Pons (tissue), 1 donor: ENCODE measurements around the gene CMTM7.
"Not testable (repeated sequence)": the region's sequence is repeated elsewhere in the genome, so short reads cannot be mapped to it uniquely, and the experiment has no call there.

Source experiments
- DNase-seq: peaks from one replicate; pipeline ENCODE4 v3.0.0-alpha.2; 2016; ENCODE audit warnings: low spot score

Gene CMTM7

DNA sequence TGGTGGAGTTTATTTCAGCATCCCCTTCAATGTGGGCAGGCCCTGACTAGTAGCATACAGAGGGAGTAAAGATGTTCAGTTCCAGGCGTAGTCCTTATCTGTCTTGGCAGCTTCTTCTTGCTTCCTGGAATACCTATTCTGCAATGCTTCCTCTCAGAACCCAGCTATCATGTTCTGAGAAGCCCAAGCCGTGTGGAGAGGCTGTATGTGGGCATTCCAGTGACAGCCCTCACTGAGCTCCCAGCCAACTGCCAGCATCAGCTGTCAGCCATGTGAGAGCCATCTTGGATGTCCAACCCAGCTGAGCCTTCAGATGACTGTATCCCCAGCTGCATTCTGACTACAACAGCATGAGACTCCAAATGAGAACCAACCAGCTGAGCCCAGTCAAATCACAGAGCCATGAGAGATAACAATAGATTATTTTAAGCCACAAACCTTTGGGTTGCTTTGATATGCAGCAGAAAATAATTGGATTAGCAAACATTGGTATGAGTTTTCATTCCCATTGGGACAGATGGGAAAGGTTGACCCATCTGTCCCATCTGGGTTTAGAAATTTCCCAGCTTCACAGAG lies 8.4 kb upstream of the CMTM7 start:
- DNase-seq, result no peak

DNA sequence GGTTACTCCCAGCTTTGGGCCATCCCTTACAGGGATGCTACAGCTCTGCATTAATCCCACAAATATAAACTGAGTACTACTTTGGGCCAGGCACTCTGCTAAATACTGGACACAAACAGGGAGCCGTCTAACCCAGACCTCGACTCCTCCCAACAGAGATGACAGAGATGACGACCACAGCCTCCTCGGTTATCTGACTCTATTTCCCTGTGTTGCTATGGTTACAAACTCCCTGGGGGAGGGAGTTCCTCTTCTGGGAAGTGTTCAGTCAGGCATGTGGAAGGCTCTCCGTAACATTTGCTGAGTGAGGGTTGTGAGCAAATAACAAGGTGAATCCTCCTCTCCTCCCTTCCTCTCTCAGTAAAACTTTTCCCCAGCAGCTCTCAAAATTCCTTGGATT lies 6.7 kb upstream of the CMTM7 start:
- no peak for DNase-seq

DNA sequence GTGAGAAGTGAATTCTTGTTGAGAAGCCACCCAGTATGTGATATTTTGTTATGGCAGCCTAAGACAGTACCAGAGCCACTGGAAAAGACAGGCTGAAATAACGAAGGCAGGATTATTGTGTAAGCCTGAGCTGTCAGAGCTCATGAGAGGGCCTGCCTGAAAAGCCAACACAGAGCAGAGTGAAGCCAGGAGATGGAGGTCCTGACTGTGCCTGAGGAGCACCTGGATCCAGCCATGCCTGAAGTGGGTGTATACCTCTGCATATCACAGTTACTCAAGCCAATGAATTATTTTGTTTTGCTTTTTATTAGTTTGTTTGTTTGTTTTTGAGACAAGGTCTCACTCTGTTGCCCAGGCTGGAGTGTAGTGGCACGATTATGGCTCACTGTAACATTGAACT lies 4.1 kb upstream of the CMTM7 start:
- DNase-seq, result no peak

DNA sequence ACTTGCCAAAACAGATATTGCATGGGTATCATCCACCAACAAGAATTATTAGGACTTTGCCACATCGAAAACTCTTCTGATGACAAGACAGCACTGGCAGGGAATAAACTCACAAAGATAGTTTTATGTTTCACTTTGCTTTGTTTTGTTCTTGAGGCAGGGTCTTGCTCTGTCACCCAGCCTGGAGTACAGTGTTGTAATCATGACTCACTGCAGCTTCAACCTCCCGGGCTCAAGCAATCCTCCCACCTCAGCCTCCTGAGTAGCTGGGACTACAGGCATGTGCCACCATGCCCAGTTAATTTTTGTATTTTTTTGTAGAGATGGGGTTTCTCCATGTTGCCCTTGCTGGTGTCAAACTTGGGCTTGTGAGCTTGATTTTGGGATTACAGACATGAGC lies 2.1 kb upstream of the CMTM7 start:
- DNase-seq, result not testable (repeated sequence)

DNA sequence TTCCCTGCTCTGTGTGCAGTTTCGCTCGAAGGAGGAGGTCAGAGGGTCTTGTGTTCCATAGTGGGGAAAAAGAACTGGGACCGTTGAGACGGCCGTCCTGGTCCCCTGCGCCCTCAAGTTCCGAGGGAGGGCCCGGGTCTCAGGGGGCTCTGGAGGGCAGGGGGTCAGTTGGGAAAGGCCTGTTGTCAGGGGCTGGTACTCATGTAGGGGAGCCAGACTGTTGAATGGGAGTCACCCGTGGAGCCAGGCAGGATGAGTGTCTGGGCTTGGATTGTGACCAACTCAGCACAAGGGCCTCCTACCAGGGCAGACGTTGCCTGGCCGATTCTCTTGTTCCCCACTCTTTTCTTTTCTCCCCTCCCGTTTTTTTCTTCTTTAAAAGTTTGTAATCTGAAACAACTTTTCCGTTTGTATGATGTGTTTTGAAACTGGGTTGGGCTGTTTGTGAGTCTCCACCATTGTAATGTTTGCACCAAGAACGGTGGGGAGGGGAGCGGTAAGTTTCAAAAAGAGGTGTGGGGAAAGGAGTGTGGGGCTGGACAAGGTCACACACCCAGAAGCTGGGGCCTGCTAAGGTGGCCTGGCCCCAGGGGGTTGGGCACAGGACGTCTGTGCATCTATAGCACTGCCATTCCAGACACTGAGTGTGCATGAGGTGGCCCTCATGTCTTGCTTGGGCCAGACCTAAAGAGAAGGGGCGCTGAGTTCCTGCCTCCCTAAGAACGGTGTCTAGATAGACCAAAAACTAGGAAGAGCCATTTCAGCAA lies 1.1 kb downstream of the CMTM7 start:
- DNase-seq, result no peak

DNA sequence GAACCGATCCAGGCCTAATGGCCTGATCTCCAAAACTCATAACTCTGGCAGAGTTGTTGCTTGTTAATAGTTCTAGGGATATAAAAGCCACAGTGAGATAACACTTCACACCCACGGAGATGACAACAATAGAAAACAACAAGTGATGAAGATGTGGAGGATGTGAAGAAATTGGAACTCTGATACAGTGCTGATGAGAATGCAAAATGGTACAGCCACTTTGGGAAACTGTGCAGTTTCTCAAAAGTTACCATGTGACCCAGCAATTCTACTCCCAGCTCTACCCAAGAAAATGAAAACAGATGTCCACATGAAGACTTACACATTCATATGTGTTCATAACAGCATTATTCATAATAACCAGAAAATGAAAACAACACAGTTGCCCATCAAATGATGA lies 3.8 kb downstream of the CMTM7 start:
- DNase-seq, result no peak

DNA sequence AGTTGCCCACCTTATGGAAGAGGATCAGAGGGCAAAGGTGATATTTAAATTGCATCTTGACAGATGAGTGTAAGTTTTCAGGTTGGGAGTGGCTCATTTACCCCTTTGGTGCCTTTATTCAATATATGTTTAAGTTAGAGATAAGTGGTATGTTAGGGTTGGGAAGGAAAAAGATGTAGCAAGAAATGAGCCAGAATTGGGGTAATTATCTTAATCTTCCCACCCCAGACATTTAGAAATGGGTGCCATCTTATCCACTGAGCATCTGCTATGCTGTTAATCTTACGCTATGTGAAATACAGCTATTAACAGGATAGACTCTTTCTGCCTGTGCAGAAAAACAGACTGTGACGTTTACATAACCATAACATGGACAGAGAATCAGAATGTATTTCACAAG lies 6.3 kb downstream of the CMTM7 start:
- DNase-seq, result no peak

DNA sequence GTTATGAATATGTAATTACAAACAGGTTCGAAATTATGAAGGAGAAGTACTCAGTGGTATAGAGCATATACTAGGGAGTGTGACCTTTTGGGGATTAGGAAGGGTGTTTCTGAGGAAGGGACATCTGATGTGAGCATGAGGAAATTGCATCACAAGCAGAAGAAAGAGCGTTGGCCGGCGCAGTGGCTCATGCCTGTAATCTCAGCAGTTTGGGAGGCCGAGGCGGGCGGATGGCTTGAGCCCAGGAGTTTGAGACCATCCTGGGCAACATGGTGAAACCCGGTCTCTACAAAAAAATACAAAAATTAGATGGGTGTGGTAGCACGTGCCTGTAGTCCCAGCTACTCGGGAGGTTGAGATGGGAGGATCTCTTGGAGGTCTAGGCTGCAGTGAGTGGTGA lies 6.9 kb downstream of the CMTM7 start:
- DNase-seq, result no peak

DNA sequence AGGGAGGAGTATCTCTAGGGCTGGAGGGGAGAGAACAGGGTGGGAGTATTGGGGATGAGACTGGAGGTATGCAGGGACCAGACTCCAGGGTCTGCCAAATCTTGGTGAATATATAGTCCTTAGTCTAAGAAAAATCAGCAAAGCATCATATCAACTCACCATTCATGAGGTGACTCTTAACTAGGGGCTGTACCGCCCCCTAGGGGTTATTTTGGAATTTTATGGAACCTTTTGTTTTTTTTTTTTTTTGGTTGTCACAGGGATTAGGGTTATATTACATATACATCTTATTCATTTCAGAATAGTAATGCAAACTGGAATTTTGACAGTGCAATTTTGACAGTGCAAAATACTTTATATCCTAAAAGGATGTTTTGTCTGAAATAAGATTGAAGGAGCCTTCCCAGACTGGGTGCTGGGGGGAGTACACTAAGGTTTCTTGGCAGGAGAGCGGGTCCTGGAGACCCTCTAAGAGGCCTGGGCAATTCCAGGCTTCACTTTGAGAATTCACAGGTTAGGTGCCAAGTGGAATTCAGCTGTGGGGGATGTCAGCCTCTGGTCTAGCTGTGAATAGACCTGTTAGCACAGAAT lies 7.5 kb downstream of the CMTM7 start:
- DNase-seq, result no peak

DNA sequence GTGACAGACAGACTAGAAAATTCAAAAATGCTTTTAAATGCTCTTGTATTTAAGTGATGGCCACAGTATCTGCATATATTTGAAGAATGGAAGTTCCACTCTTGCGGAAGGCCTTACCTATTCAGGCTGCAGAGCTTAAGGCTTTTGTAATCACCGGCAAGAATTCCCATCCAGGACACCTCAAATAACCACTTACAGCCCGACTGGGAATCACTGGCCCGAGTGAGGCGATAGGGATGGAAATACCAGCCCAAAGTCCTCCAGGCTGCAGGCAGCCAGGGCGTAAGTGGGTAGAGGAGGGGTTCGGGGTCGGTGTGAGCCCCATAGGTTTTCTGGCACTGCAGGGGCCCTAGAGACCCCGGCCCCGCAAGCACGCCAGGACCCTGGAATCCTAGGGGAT lies 9.5 kb downstream of the CMTM7 start:
- no peak for DNase-seq

DNA sequence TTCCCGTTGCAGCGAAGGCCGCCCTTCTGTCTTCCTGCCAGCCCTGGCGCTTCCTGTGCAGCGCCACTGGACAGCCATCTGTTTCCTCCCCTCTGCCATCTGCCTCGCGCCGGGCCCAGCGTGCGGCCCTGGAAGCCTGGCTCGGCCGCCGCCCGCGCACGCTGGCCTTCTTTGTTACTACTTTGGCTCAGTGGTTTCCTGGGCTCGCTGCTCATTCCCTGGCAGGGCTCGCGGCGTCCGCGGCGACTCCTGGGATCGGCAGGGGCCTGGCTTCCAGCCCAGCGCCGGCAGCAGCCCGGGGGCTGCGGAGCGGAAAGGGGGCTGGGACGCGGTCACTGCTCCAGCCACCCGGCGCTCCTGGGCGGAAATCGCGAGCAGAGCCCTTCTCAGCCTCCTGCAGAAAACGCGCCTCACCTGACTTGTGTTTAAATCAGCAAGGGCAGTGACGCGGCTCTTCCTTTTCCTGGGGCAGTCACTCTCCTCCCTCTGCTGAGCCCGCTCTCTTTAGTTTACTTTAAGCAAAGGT lies 10.0 kb downstream of the CMTM7 start:
- DNase-seq, result peak; percentile 74

DNA sequence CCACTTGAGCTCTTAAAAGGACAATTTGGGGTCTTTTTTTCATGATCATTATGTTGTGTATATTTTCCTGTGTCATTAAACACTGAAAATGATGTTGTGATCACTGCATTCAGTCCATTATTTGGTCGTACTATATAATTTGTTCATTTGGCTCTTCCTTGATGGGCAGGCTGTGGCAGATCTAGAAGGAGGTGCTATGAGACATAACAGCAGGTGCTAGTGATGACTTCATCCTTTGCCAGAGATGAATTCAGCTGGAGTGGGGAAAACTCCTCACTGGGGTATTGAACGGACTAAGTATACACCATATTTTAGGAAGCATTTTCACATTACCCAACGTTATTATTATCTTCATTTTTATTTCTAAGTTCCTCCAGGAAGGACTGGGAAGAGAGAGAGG lies 12.0 kb downstream of the CMTM7 start:
- DNase-seq, result no peak

DNA sequence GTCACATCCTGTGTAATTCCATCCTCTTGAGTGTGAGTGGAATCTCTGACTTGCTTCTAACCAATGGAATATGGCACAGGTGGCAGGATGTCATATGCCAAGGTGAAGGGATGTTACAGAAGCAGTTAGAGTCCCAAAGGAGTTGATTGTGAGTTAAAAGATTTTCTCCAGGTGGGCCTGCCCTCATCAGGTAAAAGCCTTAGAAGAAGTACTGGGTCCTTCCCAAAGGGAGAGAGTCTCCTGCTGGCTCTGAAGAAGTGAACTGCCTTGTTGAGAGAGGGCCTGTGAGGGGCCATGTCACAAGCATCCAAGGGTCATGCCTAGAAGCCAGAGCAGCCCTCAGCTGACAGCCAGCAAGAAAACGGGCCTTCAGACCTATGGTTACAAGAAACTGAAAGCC lies 13.1 kb downstream of the CMTM7 start:
- DNase-seq, result no peak

DNA sequence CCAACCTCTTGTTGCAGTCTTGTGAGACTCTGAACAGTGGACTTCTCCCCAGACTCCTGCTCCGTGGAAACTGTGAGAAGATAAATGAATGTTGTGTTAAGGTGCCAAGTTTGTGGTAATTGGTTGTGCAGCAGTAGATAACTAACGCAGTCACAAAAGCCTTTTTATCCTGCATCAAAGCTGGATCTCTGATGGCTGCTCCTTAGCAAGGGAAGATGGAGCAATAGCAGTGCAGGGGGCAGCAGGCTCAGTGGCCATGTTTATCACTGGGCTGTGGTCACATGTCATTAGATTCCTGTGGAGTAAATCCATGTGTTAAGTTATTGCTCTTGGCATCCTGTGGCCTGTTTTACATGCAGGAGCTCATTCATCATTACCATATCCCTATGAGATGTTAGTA lies 13.5 kb downstream of the CMTM7 start:
- no peak for DNase-seq

DNA sequence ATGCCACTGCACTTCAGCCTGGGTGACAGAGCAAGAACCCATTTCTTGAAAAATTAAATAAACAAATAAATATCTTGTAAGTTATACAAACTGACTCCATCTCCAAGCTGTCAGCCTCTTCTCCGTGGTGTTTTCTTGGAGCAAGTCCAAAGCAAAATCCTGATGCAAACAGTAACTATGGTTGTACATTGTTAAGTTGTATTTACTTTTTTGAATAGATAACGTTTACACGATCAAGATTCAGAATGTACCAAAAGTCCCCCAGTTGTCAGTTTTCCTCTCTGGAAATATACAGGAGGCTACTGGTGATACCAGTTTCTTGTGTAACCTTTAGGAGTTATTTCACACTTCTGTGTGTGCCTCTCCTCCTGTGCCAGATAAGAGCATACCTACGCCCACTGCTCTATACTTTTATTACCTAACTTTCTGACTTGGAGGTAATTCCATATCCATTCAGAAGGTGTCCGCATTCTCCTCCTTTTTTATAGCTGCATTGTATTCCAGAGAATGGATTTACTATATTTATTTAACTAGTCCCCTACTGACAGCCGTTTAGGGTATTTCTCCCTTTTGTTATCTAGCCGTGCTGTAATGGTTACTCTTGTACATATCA lies 14.2 kb downstream of the CMTM7 start:
- DNase-seq, result no peak

DNA sequence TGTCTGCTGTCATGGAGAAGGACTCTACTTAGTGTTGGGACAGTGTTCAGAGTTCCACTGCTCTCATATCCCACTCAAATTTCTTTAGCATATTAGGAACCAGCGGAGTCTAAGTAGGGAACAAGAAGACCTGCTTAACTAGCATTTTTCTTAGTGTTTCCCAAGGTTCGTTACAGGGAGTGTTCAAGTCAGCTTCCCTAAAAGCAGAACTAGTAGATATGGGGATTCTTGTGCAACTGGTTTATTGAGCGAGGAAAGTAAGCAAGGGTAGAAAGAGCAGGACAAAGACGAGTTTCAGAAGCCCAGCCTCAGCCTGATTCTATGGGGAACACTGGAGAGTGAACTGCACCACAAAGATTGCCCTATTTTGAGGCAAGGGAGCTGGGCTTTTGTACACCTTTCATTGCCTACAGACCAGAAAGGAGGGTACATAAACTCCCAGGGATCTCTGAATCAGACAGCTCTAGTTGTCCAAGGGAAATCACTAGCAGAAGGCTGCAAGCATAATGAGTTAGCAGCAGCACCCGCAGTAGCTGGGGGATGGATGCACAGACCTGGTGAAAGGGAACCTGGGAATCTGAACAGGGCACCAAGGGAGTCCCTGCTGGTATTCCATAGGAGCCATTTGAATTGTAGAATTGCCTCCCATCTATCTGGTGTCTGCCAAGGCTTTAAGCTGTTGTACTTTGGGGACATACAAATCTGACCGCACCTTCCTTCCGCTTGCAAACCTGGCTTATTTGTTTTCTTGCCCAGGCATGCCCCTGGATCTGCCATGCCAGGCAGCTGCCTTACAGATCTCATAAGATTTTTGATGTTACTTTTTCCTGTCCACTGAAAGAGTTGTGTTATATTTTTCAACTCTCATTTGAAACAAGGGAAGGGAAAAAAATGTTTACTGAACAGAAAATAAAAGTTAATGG lies 15.1 kb downstream of the CMTM7 start:
- DNase-seq, result peak; percentile 80

DNA sequence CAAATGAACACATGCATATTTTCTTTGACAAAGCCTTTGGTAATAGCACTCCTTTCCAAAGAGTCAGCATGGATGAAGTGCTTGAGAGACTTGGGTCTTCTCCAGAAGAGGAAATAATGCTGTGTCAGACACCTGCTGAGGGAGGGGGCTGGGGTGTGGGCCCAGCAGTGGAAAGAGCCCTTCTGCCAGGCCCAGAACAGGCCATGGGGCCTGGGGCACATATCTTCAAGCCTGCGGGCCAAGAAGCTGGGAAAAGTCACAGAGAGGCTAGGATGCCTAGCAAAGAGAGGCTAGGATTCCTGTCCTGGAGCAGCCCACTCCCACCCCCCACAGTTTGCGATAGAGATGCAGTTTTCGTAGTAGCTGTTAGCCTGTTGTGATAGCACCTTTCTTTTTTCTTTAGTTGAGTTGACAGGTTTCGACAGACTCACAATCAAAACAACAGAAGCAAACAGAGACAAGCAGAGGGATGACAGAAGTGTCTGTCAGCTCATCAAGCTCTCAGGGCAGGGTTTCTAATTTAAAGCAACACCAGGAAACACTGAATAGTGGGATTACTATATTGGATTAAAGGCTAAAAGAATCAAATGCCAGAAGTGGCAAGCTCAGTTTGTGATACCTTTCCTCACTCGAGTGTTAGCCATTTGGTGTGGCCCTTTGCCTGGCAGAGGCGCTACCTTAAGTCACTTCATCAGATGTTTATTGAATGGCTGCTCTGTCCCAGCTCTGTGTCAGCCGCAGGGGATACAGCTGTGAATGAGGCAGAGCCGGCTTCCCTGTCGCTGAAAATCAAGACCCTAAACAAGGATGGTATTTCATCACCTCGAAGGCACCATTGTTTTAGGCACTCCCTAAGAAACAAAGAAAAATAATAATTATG lies 19.0 kb downstream of the CMTM7 start:
- DNase-seq, result peak; percentile 39

DNA sequence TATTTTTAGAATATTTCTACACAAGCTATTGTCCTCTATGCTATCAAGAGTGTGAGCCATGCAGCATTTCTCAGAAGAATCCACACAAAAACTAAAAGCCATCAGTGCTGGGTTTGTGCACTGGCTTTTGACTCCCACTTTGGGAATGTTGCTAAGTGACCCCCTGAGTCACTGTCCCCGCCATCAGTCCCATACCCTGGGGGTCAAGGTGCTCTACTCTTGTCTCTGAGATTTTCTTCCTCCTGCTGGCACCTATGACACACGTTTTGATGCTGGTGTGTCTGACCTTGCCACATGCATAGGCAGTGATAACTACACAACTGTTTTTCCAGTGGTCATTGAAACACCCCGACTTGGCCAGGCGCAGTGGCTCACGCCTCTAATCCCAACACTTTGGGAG lies 19.8 kb downstream of the CMTM7 start:
- no peak for DNase-seq

DNA sequence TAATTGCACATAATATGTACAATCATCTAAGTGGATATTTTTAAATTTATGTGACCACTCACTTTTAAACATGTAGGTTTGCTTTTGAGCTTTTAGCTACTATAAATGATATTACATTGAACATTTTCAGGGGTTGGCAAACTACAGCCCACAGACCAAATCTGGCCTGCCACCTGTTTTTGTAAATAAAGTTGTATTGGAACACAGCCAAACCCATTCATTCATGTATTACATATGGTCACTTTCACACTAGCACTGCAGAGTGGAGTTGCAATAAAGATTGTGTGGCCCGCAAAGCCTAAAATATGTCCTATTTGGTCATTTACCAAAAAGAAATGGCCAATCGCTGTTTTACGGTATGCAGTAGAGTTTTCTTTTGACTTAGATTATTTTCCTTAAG lies 21.2 kb downstream of the CMTM7 start:
- DNase-seq, result no peak

DNA sequence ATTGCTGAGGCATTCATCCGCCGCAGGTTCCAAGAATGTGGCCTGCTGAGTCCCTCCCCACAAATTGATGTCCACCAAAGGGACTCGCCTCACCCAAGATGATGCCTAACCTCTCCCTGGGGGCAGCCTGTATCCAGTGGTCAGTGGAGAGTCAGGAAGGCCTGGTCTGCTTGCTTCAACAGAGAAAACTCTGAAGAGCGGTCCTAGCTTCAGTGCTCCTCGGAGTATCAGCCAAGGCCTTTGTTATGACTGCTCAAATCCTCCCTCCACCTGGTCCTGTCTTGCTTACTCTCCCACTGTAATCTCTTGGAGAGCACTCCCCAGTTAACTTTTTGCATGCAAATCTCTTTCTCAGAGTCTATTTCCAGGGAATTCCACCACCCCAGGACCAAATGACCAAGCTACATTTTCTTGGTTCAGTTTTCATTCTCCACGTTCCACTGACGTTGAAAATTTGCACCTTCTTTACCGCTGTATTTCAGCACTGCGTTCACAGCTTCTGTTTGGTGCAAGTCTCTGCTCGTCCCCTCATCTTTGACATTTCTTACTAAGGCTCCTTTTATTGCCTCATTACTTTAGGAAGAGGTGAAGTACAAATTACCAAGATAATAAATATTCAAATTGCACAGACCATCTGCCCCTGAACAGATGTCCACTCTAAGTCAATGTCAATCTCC lies 22.3 kb downstream of the CMTM7 start:
- DNase-seq, result no peak
